Endothelial cell of umbilical vein (primary cell): ENCODE results near the gene HYPK.

Source experiments
- CTCF ChIP-seq, 2 donors: IDR thresholded peaks; 1 replicate in 1 of 2; 2 replicates in 1 of 2; pipeline ENCODE4 v1.5.1; 2011; ENCODE audit warnings: low read length in 2 of 2, mild to moderate bottlenecking in 2 of 2, moderate library complexity in 2 of 2, control low read depth in 1 of 2, inconsistent platforms in 1 of 2, low read depth in 1 of 2; ENCODE audit not compliant: insufficient read depth in 1 of 2; ENCODE audit errors: extremely low read depth in 1 of 2
- EZH2 ChIP-seq: IDR thresholded peaks from 2 replicates; pipeline ENCODE4 v1.6.1; 2012; ENCODE audit warnings: borderline replicate concordance, low read depth, mild to moderate bottlenecking, moderate library complexity, low read length, inconsistent platforms; ENCODE audit not compliant: severe bottlenecking
- POLR2A ChIP-seq: IDR thresholded peaks from 2 replicates; pipeline ENCODE4 v1.6.1; 2012; ENCODE audit warnings: low read depth, mild to moderate bottlenecking, control low read depth, low read length

- TF ChIP-seq POLR2A, result no peak
- TF ChIP-seq CTCF (IDR thresholded peaks at IDR 0.05; ENCODE audit: extremely low read depth in 1 of 2, insufficient read depth in 1 of 2, low read depth in 1 of 2, low read length in 2 of 2), result no peak
- no peak for TF ChIP-seq EZH2
Observed at GRCh38 chr15:43828061-43828657, 27.8 kb downstream of the HYPK start.
